SK-N-SH treated with all-trans-retinoic acid at 6 μM for 48 hours (cell line): Measurements from ENCODE around the gene MEOX1.
"Not testable (repeated sequence)": the region's sequence is repeated elsewhere in the genome, so short reads cannot be mapped to it uniquely, and the experiment has no call there.

Experiments used
- ISL1 ChIP-seq: fragments of 250-450 bp; sonication (Bioruptor Pico); IDR thresholded peaks from 2 replicates; pipeline ENCODE4 v2.1.2; 2022; ENCODE audit warnings: mild to moderate bottlenecking, moderate library complexity
- PATZ1 ChIP-seq: fragments of 250-450 bp; sonication (Bioruptor Pico); IDR thresholded peaks from 2 replicates; pipeline ENCODE4 v1.8.0; 2020; ENCODE audit warnings: mild to moderate bottlenecking, moderate library complexity, borderline replicate concordance
- SNAI2 ChIP-seq: fragments of 250-450 bp; sonication (Bioruptor Pico); IDR thresholded peaks from 2 replicates; pipeline ENCODE4 v1.5.0; 2020; ENCODE audit warnings: mild to moderate bottlenecking, moderate library complexity
- TOX ChIP-seq: fragments of 250-450 bp; sonication (Bioruptor Pico); IDR thresholded peaks from 2 replicates; pipeline ENCODE4 v1.8.0; 2021; ENCODE audit warnings: mild to moderate bottlenecking, moderate library complexity, borderline replicate concordance
- ZFP3 ChIP-seq: fragments of 250-450 bp; sonication (Bioruptor Pico); IDR thresholded peaks from 2 replicates; pipeline ENCODE4 v1.5.0; 2020; ENCODE audit warnings: mild to moderate bottlenecking, moderate library complexity
- TF ChIP-seq, protein P1 (sequence below): fragments of 250-450 bp; sonication (Bioruptor Pico); IDR thresholded peaks from 2 replicates; pipeline ENCODE4 v1.5.1; 2020; ENCODE audit warnings: low read depth, mild to moderate bottlenecking, moderate library complexity

- not testable (repeated sequence) for TF ChIP-seq TOX, SNAI2, ISL1, PATZ1, ZFP3 (CRISPR knock-in tag)
- TF ChIP-seq, protein P1, sequence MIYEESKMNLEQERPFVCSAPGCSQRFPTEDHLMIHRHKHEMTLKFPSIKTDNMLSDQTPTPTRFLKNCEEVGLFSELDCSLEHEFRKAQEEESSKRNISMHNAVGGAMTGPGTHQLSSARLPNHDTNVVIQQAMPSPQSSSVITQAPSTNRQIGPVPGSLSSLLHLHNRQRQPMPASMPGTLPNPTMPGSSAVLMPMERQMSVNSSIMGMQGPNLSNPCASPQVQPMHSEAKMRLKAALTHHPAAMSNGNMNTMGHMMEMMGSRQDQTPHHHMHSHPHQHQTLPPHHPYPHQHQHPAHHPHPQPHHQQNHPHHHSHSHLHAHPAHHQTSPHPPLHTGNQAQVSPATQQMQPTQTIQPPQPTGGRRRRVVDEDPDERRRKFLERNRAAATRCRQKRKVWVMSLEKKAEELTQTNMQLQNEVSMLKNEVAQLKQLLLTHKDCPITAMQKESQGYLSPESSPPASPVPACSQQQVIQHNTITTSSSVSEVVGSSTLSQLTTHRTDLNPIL (CRISPR knock-in tag) = not testable (repeated sequence)
Measured at GRCh38 chr17:43602556-43602955, 59.2 kb downstream of the MEOX1 start.
